ENCODE data around the gene DYNLRB1.

GRCh38 chr20:34560141-34560523, 43.9 kb downstream of the DYNLRB1 start:
- TF ChIP-seq, protein P1, sequence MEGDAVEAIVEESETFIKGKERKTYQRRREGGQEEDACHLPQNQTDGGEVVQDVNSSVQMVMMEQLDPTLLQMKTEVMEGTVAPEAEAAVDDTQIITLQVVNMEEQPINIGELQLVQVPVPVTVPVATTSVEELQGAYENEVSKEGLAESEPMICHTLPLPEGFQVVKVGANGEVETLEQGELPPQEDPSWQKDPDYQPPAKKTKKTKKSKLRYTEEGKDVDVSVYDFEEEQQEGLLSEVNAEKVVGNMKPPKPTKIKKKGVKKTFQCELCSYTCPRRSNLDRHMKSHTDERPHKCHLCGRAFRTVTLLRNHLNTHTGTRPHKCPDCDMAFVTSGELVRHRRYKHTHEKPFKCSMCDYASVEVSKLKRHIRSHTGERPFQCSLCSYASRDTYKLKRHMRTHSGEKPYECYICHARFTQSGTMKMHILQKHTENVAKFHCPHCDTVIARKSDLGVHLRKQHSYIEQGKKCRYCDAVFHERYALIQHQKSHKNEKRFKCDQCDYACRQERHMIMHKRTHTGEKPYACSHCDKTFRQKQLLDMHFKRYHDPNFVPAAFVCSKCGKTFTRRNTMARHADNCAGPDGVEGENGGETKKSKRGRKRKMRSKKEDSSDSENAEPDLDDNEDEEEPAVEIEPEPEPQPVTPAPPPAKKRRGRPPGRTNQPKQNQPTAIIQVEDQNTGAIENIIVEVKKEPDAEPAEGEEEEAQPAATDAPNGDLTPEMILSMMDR (IDR thresholded peaks at IDR 0.05): no peak
- TF ChIP-seq POLR2A (IDR thresholded peaks at IDR 0.05): no peak
